ENCODE measurements around the gene NDE1. TPM values are rescaled to one million over a fixed set of nuclear protein-coding genes. Genes with fewer than 3 reads are reported as not detected.
"Not testable (repeated sequence)": the region's sequence is repeated elsewhere in the genome, so short reads cannot be mapped to it uniquely, and the experiment has no call there.

The NDE1 gene
- total and polyA plus RNA-seq, 2 donors (not counting 1 experiment from before 2014, with no cell fraction given) = 23.8 to 24.0 TPM

DNA sequence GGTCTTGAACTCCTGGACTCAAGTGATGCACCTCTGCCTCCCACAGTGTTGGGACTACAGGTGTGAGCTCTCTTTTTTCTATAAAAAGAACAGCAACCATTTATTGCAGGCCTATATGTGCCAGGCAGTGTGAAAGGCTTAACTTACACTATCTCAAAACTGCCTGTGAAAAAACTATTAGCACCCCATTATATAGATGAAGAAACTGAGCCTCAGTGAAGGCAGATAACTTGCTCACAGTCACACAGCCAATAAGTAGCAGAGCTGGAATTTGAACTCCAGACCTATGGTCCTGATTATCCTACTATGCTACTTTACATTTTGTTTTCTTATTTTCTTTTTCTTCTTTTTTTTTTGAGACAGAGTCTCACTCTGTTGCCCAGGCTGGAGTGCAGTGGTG lies 15.1 kb downstream of the NDE1 start:
- H3K36me3 ChIP-seq (ENCODE audit: control insufficient read depth, insufficient read depth, low read length) = peaks cover 2% of the 10 kb centered on the region
- H3K4me2 ChIP-seq (ENCODE audit: extremely low read depth, insufficient read depth, low read length) = no peak overlapping the region
- H3K9me3 ChIP-seq (ENCODE audit: control insufficient read depth, insufficient read depth, low read depth, low read length) = no peaks in the 10 kb centered on the region
- H3K79me2 ChIP-seq (ENCODE audit: control insufficient read depth, insufficient read depth, low read length) = peaks cover 7% of the 10 kb centered on the region
- TF ChIP-seq CTCF (conservative IDR thresholded peaks at IDR 0.05 in 1 of 2, IDR thresholded peaks at IDR 0.05 in 1 of 2; ENCODE audit: low read depth in 1 of 2, low read length in 2 of 2) = no peak
- TF ChIP-seq EZH2 (IDR thresholded peaks at IDR 0.05; ENCODE audit: low read length, missing control alignments) = no peak
- DNase-seq (ENCODE audit: low read depth in 2 of 2) = no peak
- H3K27me3 ChIP-seq (ENCODE audit: control insufficient read depth, insufficient read depth, low read length) = no peaks in the 10 kb centered on the region
- no peaks in the 10 kb centered on the region for H3K4me1 ChIP-seq (ENCODE audit: control insufficient read depth, extremely low read depth, insufficient read depth, low read length)
- no peak overlapping the region for H3K27ac ChIP-seq (ENCODE audit: insufficient read depth, low read length)
- no peak overlapping the region for H2AFZ ChIP-seq (ENCODE audit: low read length)
- H3K4me3 ChIP-seq (replicated peaks in 1 of 4; ENCODE audit: control extremely low read depth in 1 of 4, insufficient read depth in 1 of 4, low read depth in 3 of 4, low read length in 4 of 4) = no peak overlapping the region
- H3K9ac ChIP-seq (ENCODE audit: insufficient read depth, low read length) = no peak overlapping the region
- H4K20me1 ChIP-seq (ENCODE audit: control insufficient read depth, extremely low read depth, insufficient read depth, low read length) = no peaks in the 10 kb centered on the region

DNA sequence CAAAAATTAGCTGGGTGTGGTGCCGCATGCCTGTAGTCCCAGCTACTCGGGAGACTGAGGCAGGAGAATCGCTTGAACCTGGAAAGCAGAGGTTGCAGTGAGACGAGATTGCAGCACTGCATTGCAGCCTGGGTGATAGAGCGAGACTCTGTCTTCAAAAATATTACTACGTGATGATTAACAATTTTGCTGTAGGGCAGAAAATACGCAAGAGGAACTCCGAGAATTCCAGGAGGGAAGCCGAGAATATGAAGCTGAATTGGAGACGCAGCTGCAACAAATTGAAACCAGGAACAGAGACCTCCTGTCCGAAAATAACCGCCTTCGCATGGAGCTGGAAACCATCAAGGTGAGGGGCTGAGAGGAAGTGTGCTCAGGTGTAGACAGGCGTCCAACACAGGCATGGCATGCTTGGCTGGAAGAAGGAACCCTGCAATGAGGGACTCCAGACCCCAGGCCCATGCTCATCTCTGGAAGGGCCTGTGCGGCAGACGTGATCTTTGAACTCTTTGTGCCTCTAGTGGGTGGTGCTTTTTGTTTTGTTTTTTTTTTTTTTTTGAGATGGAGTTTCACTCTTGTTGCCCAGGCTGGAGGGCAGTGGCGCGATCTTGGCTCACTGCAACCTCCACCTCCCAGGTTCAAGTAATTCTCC lies 17.2 kb downstream of the NDE1 start:
- TF ChIP-seq CTCF (conservative IDR thresholded peaks at IDR 0.05 in 1 of 2, IDR thresholded peaks at IDR 0.05 in 1 of 2; ENCODE audit: low read depth in 1 of 2, low read length in 2 of 2) = no peak
- no peak for TF ChIP-seq EZH2 (IDR thresholded peaks at IDR 0.05; ENCODE audit: low read length, missing control alignments)
- no peak for DNase-seq (ENCODE audit: low read depth in 2 of 2)
- Histone ChIP-seq H4K20me1 (ENCODE audit: control insufficient read depth, extremely low read depth, insufficient read depth, low read length) (no peaks in the 10 kb centered on the region), H3K4me2 (ENCODE audit: extremely low read depth, insufficient read depth, low read length) (no peak overlapping the region), H3K36me3 (ENCODE audit: control insufficient read depth, insufficient read depth, low read length) (peaks cover 3% of the 10 kb centered on the region), H3K4me3 (replicated peaks in 1 of 4; ENCODE audit: control extremely low read depth in 1 of 4, insufficient read depth in 1 of 4, low read depth in 3 of 4, low read length in 4 of 4) (no peak overlapping the region), H3K27ac (ENCODE audit: insufficient read depth, low read length) (no peak overlapping the region), H3K27me3 (ENCODE audit: control insufficient read depth, insufficient read depth, low read length) (no peaks in the 10 kb centered on the region), H3K4me1 (ENCODE audit: control insufficient read depth, extremely low read depth, insufficient read depth, low read length) (peaks cover 4% of the 10 kb centered on the region), H3K9me3 (ENCODE audit: control insufficient read depth, insufficient read depth, low read depth, low read length) (no peaks in the 10 kb centered on the region), H3K9ac (ENCODE audit: insufficient read depth, low read length) (no peak overlapping the region), H3K79me2 (ENCODE audit: control insufficient read depth, insufficient read depth, low read length) (peaks cover 1% of the 10 kb centered on the region), H2AFZ (ENCODE audit: low read length) (no peak overlapping the region)

GRCh38 chr16:15671530-15672117 lies 21.6 kb downstream of the NDE1 start:
- peaks cover 3% of the 10 kb centered on the region for H3K36me3 ChIP-seq (ENCODE audit: control insufficient read depth, insufficient read depth, low read length)

GRCh38 chr16:15672127-15672513 lies 22.1 kb downstream of the NDE1 start:
- Histone ChIP-seq H3K27ac (ENCODE audit: insufficient read depth, low read length) (peak overlapping the region; percentile 86), H3K4me3 (replicated peaks in 1 of 4; ENCODE audit: control extremely low read depth in 1 of 4, insufficient read depth in 1 of 4, low read depth in 3 of 4, low read length in 4 of 4) (peak overlapping the region in 1 of 4 experiments; percentile 20), H3K4me2 (ENCODE audit: extremely low read depth, insufficient read depth, low read length) (peak overlapping the region; percentile 65), H3K4me1 (ENCODE audit: control insufficient read depth, extremely low read depth, insufficient read depth, low read length) (peaks cover 11% of the 10 kb centered on the region)
- H3K27me3 ChIP-seq (ENCODE audit: control insufficient read depth, insufficient read depth, low read length); H4K20me1 ChIP-seq (ENCODE audit: control insufficient read depth, extremely low read depth, insufficient read depth, low read length); H3K79me2 ChIP-seq (ENCODE audit: control insufficient read depth, insufficient read depth, low read length); H3K9ac ChIP-seq (ENCODE audit: insufficient read depth, low read length); H3K36me3 ChIP-seq (ENCODE audit: control insufficient read depth, insufficient read depth, low read length); H3K9me3 ChIP-seq (ENCODE audit: control insufficient read depth, insufficient read depth, low read depth, low read length); DNase-seq (ENCODE audit: low read depth in 2 of 2); H2AFZ ChIP-seq (ENCODE audit: low read length): not testable (repeated sequence)

More at GRCh38 chr16:15671530-15672117, 21.6 kb downstream of the NDE1 start:
- H3K27me3 ChIP-seq (ENCODE audit: control insufficient read depth, insufficient read depth, low read length) = no peaks in the 10 kb centered on the region
- H2AFZ ChIP-seq (ENCODE audit: low read length) = no peak overlapping the region
- H3K27ac ChIP-seq (ENCODE audit: insufficient read depth, low read length) = no peak overlapping the region
- H3K4me3 ChIP-seq (replicated peaks in 1 of 4; ENCODE audit: control extremely low read depth in 1 of 4, insufficient read depth in 1 of 4, low read depth in 3 of 4, low read length in 4 of 4) = no peak overlapping the region
- DNase-seq (ENCODE audit: low read depth in 2 of 2) = no peak
- no peaks in the 10 kb centered on the region for H3K9me3 ChIP-seq (ENCODE audit: control insufficient read depth, insufficient read depth, low read depth, low read length)
- H3K79me2 ChIP-seq (ENCODE audit: control insufficient read depth, insufficient read depth, low read length) = peaks cover 9% of the 10 kb centered on the region
- no peaks in the 10 kb centered on the region for H4K20me1 ChIP-seq (ENCODE audit: control insufficient read depth, extremely low read depth, insufficient read depth, low read length)
- peaks cover 11% of the 10 kb centered on the region for H3K4me1 ChIP-seq (ENCODE audit: control insufficient read depth, extremely low read depth, insufficient read depth, low read length)
- no peak overlapping the region for H3K4me2 ChIP-seq (ENCODE audit: extremely low read depth, insufficient read depth, low read length)
- H3K9ac ChIP-seq (ENCODE audit: insufficient read depth, low read length) = no peak overlapping the region
- no peak for TF ChIP-seq EZH2 (IDR thresholded peaks at IDR 0.05; ENCODE audit: low read length, missing control alignments)
- TF ChIP-seq CTCF (conservative IDR thresholded peaks at IDR 0.05 in 1 of 2, IDR thresholded peaks at IDR 0.05 in 1 of 2; ENCODE audit: low read depth in 1 of 2, low read length in 2 of 2) = no peak

All from fibroblast of lung (primary cell).